Middle frontal gyrus (tissue), 1 donor: Measurements from ENCODE around the gene DCDC1.

Experiments used
- DNase-seq: peaks from one replicate; pipeline ENCODE4 v3.0.0-alpha.2; 2015; ENCODE audit warnings: low spot score; ENCODE audit errors: extremely low spot score

DCDC1 gene, protein sequence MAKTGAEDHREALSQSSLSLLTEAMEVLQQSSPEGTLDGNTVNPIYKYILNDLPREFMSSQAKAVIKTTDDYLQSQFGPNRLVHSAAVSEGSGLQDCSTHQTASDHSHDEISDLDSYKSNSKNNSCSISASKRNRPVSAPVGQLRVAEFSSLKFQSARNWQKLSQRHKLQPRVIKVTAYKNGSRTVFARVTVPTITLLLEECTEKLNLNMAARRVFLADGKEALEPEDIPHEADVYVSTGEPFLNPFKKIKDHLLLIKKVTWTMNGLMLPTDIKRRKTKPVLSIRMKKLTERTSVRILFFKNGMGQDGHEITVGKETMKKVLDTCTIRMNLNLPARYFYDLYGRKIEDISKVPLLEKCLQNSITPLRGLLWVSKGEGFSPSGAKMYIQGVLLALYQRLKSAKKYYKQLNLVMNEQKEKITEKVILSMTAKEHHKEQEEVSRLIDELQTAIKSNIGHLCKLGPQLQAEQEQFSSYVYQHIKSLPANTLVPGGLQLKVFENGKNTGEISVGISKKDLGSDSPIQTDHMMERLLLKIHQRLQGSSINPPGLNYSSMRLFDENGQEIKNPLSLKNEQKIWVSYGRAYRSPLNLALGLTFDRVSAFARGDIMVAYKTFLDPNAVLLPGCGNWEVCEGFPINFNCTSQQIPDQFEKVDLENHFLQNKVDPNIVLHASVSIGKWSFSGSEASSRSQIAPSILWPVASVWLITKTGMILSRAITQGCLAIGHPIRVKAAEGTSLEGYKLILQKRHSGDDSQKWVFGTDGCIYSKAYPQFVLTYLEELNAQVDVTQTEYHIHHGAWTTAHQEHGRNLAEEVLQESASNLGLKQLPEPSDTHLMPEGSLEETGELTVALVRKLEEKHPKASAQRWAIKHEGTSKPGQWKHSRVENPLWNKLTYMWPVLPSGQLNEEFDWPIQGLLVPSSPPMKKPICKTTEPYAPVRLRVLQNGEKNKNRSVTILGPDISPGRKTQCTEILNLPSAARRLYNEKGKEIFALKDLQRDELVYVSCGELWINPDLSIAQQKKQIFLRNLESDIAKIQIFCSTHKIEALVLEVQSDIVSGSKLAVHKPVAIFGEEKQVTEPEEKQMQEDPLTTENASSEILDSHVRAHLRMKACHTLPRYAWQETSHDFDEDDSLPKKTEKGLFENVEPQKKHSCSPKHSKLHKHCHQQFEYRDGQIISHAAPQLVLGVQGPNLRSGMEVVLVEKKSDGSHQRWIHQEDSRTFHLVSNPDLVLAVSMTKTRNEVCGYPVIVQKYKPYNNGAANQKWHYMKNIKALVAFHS (N-terminal part only)

DNA sequence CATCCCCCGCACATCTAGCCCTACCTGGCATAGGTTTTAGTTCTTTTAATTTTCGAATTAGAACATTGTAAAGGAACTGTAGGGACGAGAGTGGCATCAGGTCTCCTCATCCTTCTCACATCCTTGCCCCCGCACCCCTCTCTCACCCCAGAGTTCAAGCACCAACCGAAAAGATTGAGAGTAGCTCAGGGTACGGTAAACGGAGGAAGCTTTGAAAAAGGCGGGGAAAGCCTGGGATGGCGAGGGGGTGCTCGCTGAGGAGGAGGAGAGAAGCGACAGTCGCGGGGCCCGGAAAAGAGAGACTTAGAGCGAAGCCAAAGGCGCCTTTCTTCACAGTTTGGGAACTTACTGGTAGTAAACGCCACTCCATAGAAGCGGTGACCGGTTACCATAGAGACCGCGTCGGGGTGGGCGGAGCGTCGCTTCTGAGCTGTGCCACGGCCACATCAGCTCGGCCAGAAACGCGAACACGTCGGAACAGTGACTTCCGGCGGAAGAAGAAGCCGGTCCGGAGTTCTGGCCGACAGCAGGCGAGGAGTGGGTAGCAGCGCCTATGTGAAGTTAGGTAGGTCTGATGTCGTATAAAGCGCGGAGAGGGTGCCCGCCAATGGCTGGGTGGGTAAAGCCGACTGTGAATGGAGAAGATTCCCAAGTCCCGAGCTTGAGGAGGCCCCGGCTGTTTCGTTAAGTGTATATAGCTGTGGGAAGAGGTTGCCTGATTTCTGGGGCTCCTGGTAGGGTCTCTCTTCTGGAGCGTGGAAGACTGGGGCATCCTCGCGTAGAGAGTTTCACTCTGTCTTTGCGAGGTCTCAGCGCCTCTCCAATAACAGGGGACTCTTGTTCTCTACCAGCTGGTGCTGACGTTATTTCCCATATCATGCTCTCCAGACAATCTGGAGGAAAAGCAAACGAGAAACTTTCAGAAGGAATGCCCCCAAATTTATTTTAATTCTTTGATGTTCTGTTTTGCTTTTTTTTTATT is at the start of gene DCDC1, which contains the start of gene DNAJC24:
Gene DCDC1, minus strand, starts transcription at position 392 of the 982 bp plus-strand sequence. CDS start 41,459 bp downstream, outside the sequence.
Gene DNAJC24, plus strand, starts transcription at position 513 of the 982 bp plus-strand sequence. CDS start 889 bp downstream, outside the sequence.
- DNase-seq: peak; percentile 91

- DNase-seq: peak; percentile 1
These were observed 49.6 kb upstream of the DCDC1 start for GRCh38 chr11:31419138-31419537.

DNA sequence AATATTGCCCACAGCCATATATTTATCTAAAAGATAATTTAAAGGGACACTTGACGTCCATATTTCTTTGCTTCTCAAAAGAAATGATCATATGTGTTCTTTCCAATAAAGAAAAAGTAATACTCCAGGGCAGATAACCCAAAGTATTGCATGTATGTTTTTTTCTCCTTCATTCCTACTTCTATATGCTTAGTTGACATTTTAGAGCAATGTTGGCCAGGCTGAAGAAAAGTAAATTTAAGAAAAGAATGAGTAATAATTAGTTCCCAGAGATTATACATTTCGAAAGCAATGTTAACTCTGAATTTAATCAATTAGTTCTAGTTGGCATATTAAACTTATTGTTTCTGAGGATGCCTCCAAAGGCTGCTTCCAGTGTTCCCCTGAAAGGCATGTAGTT is 48.3 kb upstream of the DCDC1 start:
- DNase-seq: no peak

DNA sequence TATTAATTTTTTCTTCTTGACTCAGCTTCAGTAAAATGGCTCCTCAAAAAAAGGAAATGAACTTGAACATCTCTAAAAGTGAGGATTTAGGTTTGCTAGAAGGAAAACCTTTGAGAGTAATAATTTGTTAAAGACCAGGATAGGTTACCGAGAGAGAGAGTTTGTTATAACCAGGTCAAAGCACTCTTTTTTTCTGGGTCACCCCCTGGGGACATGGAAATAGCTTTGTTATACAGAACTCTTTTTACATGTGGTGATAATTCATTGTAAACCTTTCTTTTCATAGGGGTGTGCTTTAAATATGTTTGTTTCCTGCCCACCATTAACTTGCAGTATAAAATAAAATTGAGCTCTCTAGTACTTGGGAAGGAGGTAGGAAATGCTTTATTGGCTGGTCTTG is 47.8 kb upstream of the DCDC1 start:
- no peak for DNase-seq

DNA sequence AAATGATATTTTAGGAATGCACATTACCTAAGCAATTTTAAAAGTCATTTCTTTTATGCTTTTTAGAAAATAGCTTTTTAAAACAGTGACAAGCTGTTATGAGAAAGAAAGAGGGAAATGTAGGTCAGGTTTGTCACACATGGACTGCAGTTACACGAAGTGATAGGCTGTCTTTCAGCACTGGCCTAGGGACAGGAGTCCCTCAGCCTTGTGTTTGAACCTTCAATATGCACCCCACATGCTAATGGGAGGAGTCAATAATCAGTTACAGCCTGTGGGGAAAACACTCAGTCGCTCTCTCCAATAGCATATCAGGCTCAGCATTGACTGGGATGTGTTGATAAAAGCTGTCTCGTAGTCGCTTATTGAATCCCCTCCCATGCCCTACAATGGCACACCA is 45.9 kb upstream of the DCDC1 start:
- no peak for DNase-seq

- DNase-seq: no peak
These were observed 44.8 kb upstream of the DCDC1 start for GRCh38 chr11:31414338-31414737.

DNA sequence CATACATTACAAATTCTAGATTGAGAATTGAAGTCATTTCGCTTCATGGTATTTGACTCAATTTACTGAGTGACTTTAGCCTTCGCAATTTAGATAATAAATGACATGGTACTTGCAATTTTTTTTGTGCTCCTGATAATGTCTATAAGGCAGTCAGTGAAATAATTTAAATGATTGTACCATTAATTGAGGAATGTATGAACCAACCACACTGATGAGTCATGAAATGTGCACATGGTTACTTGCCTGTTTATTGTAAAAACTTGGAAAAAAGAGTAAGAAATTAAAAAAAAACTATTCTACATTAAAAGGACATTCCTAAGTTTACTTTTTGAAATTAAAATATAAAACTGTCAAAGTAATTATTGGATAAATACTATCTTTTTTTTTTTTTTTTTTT is 43.4 kb upstream of the DCDC1 start:
- DNase-seq: no peak

DNA sequence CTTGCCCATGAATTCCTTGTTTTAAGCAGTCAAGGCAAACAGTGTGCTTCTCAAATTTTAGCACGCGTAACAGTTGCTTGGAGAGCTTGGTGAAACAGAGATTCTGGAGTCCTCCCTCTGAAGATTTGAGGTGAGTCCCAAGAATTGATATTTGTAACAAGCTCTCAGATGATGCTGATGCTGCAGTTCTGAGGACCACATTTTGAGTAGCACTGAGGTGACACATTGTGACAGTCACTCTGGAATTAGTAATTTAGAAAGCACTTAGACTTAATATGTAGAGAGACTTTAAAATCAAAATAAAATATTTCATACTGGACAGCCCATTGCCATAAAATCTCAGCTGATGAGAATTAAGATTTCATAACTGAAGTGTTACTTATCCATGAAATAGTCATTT is 38.7 kb upstream of the DCDC1 start:
- no peak for DNase-seq

DNA sequence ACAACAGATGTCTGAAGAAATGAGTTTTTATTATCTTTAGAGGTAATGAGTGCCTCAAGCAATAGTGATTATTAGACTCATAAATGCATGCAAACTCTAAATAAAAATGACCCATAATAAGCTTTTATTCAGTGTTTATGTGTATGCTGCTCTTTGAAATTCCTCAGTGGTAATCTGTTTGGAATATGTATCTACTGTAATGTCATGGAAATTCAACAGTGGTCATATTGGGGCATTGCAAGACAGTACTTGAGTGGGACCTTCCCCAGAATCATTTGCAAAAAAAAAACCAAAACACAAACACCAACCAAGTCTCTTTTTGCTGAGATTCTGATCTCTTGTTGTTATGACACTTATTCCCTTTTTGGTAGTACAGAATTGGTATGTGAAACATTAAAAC is 35.1 kb upstream of the DCDC1 start:
- no peak for DNase-seq

GRCh38 chr11:31397239-31397834 is 27.8 kb upstream of the DCDC1 start:
- DNase-seq: no peak

GRCh38 chr11:31387379-31387778 is 17.8 kb upstream of the DCDC1 start:
- DNase-seq: no peak

GRCh38 chr11:31383116-31383515 is 13.6 kb upstream of the DCDC1 start:
- no peak for DNase-seq

DNA sequence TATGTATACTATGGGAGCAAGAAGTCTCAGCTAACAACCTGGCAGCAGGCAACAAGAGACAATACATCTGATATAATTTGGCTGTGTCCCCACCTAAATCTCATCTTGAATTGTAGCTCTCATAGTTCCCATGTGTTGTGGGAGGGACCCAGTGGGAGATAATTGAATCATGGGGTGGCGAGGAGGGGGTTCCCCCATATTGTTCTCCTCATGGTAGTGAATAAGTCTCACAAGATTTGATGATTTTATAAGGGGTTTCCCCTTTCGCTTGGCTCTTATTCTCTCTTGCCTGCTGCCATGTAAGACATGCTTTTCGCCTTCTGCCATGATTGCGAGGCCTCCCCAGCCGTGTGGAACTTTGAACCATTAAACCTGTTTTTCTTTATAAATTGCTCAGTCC is 6.3 kb upstream of the DCDC1 start:
- DNase-seq: no peak

DNA sequence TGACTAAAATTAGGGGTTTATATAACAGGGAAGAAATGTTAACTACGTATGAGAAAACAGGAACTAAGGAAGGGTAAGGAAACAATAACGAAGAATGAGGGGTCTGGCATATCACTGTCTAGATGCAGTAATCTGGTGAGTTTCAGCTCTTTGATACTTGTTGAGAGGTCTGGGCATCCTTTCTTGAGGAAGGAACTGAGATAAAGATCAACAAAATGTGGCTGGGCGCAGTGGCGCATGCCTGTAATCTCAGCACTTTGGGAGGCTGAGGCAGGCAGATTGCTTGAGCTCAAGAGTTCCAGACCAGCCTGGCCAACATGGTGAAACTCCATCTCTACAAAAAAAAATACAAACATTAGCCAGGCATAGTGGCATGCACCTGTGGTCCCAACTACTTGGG is 2.7 kb downstream of the DCDC1 start:
- no peak for DNase-seq

GRCh38 chr11:31361743-31362142 is 7.8 kb downstream of the DCDC1 start:
- no peak for DNase-seq

- DNase-seq: no peak
These were observed 13.7 kb downstream of the DCDC1 start for GRCh38 chr11:31355817-31356216.

DNA sequence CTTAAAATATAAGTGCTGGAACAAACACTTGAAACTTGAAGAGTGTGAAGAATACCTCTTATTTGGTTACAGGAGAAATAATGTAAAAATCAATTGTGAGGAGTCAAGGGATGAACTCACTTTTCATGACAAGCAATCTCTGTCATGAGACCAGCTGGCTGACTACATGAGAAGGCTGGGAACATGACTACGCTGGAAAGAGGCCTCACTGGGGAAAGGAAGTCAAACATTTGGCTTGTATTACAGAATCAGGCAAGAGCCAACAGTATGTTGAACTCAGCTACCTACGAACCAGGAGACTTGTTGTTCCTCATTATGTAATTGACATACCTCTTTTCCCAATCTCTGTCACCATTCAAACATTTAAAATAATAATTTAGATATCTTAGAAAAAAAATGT is 14.4 kb downstream of the DCDC1 start:
- DNase-seq: no peak

- no peak for DNase-seq
These were observed 18.4 kb downstream of the DCDC1 start for GRCh38 chr11:31351168-31351567.

DNA sequence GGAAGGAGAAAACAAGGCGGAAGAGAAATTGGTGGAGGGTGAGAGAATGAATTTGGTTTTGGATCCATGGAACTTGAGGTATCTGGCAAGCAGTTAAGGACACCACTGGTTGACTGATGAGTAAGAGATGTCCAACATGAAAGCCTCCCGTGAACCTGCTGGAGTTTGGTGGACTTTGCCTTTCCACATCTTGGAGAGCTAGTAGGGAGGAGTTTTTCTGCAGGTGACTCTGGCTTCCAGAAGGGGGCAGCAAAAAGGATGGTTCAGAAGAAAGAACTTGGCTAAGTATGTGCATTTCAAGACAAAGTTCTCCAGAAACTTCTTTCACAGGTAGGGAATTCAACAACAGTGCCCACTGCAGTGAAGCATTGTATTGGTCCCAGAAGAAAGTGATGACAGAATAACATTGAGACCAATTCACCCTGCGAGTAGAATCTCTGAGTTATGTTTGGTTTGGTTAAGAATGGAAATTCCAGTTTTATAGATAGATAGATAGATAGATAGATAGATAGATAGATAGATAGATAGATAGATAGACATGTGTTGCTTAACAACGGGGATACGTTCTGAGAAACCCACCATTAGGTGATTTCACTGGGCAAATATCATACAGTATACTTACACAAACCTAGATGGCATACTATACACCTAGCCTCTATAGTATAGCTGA is 28.5 kb downstream of the DCDC1 start:
- DNase-seq: no peak
